GM18861 (cell line): ENCODE results near the gene NPRL2.
"Not testable (repeated sequence)": the region's sequence is repeated elsewhere in the genome, so short reads cannot be mapped to it uniquely, and the experiment has no call there.

Experiments
- ATAC-seq: cut with Tn5 transposase; IDR thresholded peaks from one replicate; pipeline ENCODE4 v1.9.1; 2021; ENCODE audit not compliant: unreplicated experiment

NPRL2 gene

GRCh38 chr3:50314816-50315215 lies 35.8 kb downstream of the NPRL2 start:
- no peak for ATAC-seq

- no peak for ATAC-seq
Measured at GRCh38 chr3:50314342-50314741, 36.2 kb downstream of the NPRL2 start.

- ATAC-seq, result not testable (repeated sequence)
Measured at GRCh38 chr3:50312041-50312440, 38.5 kb downstream of the NPRL2 start.

GRCh38 chr3:50304601-50305000 lies 46.0 kb downstream of the NPRL2 start:
- no peak for ATAC-seq

- ATAC-seq, result no peak
Measured at GRCh38 chr3:50303013-50303815, 47.4 kb downstream of the NPRL2 start, which contains the start of gene HYAL1. HYAL1 (minus strand) TSS chr3:50303574; CDS start chr3:50302956, 618 bp downstream.

GRCh38 chr3:50302095-50303012 lies 48.2 kb downstream of the NPRL2 start:
- ATAC-seq, result no peak

- ATAC-seq, result no peak
Measured at GRCh38 chr3:50300681-50301254, 49.8 kb downstream of the NPRL2 start.

- no peak for ATAC-seq
Measured at GRCh38 chr3:50299929-50300680, 50.5 kb downstream of the NPRL2 start.

GRCh38 chr3:50299638-50299928 lies 51.0 kb downstream of the NPRL2 start:
- no peak for ATAC-seq

- peak; percentile 71 for ATAC-seq
Measured at GRCh38 chr3:50298836-50299637, 51.5 kb downstream of the NPRL2 start, which contains the start of the genes HYAL3 and NAA80. HYAL3 (minus strand) TSS chr3:50299405; CDS start chr3:50295602, 3,803 bp downstream. NAA80 (minus strand) TSS chr3:50299405; CDS start chr3:50297463, 1,942 bp downstream.

- ATAC-seq, result no peak
Measured at GRCh38 chr3:50297896-50298725, 52.5 kb downstream of the NPRL2 start.

GRCh38 chr3:50297384-50297775 lies 53.2 kb downstream of the NPRL2 start:
- no peak for ATAC-seq
